Mucosa of descending colon (tissue), 3 donors: ENCODE data around the gene SPAG4. TPM values are rescaled to one million over a fixed set of nuclear protein-coding genes. Genes with fewer than 3 reads are reported as not detected.

Source experiments
- ATAC-seq: fragments of 200-7000 bp; cut with Tn5 transposase; one replicate; pipeline ENCODE4 v1.9.1; 2020; ENCODE audit warnings: mild to moderate bottlenecking, moderate library complexity
- DNase-seq, 3 donors: peaks; one replicate each; pipeline ENCODE4 v3.0.0-alpha.2; 2020
- H3K36me3 ChIP-seq: fragments of 200-600 bp; one replicate; pipeline ENCODE4 v1.8.0; 2021; ENCODE audit warnings: low read depth, mild to moderate bottlenecking
- H3K4me1 ChIP-seq: fragments of 200-600 bp; one replicate; pipeline ENCODE4 v1.8.0; 2021; ENCODE audit warnings: low read depth, mild to moderate bottlenecking
- H3K4me3 ChIP-seq: fragments of 200-600 bp; one replicate; pipeline ENCODE4 v1.8.0; 2021; ENCODE audit warnings: mild to moderate bottlenecking
- H3K9me3 ChIP-seq: fragments of 200-600 bp; one replicate; pipeline ENCODE4 v1.8.0; 2021; ENCODE audit warnings: mild to moderate bottlenecking
- CTCF ChIP-seq: fragments of 200-600 bp; IDR thresholded peaks from one replicate; pipeline ENCODE4 v1.8.0; 2022; ENCODE audit warnings: antibody characterized with exemption, mild to moderate bottlenecking
- intact Hi-C, 2 donors: fragments of 100-400 bp; cut with DNase I in 1 of 2; cut with micrococcal nuclease in 1 of 2; formaldehyde crosslinking; loops; one replicate each; pipeline versions ENCODE4 v1.11.0 to v1.11.1; 2022; cut with DNase I, micrococcal nuclease
- total RNA-seq, 3 donors: library from RNA; stranded (reverse); fragmentation: NEBNext Ultra II Directional in 2 of 3; extraction: Animal tissue kit (Norgen Biotek cat#: 25700) in 2 of 3; gene quantifications; one replicate each; pipeline versions ENCODE4 v1.2.1 to v1.2.4, GENCODE V29; 2021 to 2023
- donor health status: DM: no; HTN: no; CAD: no; lungs with moderate emphysema.
- donor health status: DM: no; HTN: no; CAD: no.
- donor health status: DM: no; HTN: yes; CAD: no.

SPAG4 gene
- total RNA-seq, 3 donors from 2014 or later, result 3.5 to 5.9 (median 4.1) TPM

- peak; percentile 8 for ATAC-seq
- DNase-seq, result no peak
- intact Hi-C loops, result no loop called here
- Histone ChIP-seq H3K9me3 (no peaks in the 10 kb centered on the region), H3K4me1 (no peaks in the 10 kb centered on the region), H3K4me3 (no peak overlapping the region), H3K36me3 (no peaks in the 10 kb centered on the region)
- TF ChIP-seq CTCF, result no peak
These were observed 31.7 kb upstream of the SPAG4 start for GRCh38 chr20:35583636-35584560.

- H3K4me1 ChIP-seq, result no peaks in the 10 kb centered on the region
- H3K9me3 ChIP-seq, result no peaks in the 10 kb centered on the region
These were observed 28.7 kb upstream of the SPAG4 start for GRCh38 chr20:35586751-35587425.

GRCh38 chr20:35587436-35587835 is 28.2 kb upstream of the SPAG4 start:
- DNase-seq, result no peak
- no peak for TF ChIP-seq CTCF
- Histone ChIP-seq H3K36me3 (no peaks in the 10 kb centered on the region), H3K4me1 (no peaks in the 10 kb centered on the region), H3K9me3 (no peaks in the 10 kb centered on the region), H3K4me3 (no peak overlapping the region)
- ATAC-seq, result no peak
- intact Hi-C loops, result no loop called here

More at GRCh38 chr20:35586751-35587425, 28.7 kb upstream of the SPAG4 start:
- H3K4me3 ChIP-seq, result no peak overlapping the region
- ATAC-seq (no peak), DNase-seq (no peak)
- TF ChIP-seq CTCF, result no peak
- no peaks in the 10 kb centered on the region for H3K36me3 ChIP-seq
- intact Hi-C loops, result no loop called here

GRCh38 chr20:35588397-35588796 is 27.2 kb upstream of the SPAG4 start:
- no peak for TF ChIP-seq CTCF
- intact Hi-C loops, result no loop called here
- H3K9me3 ChIP-seq, result no peaks in the 10 kb centered on the region
- H3K36me3 ChIP-seq, result no peaks in the 10 kb centered on the region
- H3K4me3 ChIP-seq, result no peak overlapping the region
- DNase-seq, result no peak
- ATAC-seq, result no peak
- no peaks in the 10 kb centered on the region for H3K4me1 ChIP-seq

GRCh38 chr20:35592339-35592974 is 23.2 kb upstream of the SPAG4 start:
- no peak for TF ChIP-seq CTCF
- DNase-seq, result peak in 1 of 3 donors; percentile 6
- peak; percentile 54 for ATAC-seq
- intact Hi-C loops, result no loop called here
- no peaks in the 10 kb centered on the region for H3K9me3 ChIP-seq
- H3K4me3 ChIP-seq, result no peak overlapping the region
- no peaks in the 10 kb centered on the region for H3K4me1 ChIP-seq
- no peaks in the 10 kb centered on the region for H3K36me3 ChIP-seq
